A172 (cell line): Measurements from ENCODE around the gene ST3GAL2. TPM values are rescaled to one million over a fixed set of nuclear protein-coding genes. Genes with fewer than 3 reads are reported as not detected.
"Not testable (repeated sequence)": the region's sequence is repeated elsewhere in the genome, so short reads cannot be mapped to it uniquely, and the experiment has no call there.

Experiments used
- DNase-seq: peaks from one replicate; pipeline ENCODE4 v3.0.0-alpha.2; 2015; ENCODE audit warnings: low spot score
- total RNA-seq: library from RNA; depleted of rRNA; stranded (reverse); fragments of >200 nt; shearing (Covaris generic); gene quantifications from 2 replicates; pipeline ENCODE4 v1.2.3, GENCODE V29; 2014

Gene ST3GAL2
- total RNA-seq, 1 experiment from 2014 or later: 17.3 TPM

DNA sequence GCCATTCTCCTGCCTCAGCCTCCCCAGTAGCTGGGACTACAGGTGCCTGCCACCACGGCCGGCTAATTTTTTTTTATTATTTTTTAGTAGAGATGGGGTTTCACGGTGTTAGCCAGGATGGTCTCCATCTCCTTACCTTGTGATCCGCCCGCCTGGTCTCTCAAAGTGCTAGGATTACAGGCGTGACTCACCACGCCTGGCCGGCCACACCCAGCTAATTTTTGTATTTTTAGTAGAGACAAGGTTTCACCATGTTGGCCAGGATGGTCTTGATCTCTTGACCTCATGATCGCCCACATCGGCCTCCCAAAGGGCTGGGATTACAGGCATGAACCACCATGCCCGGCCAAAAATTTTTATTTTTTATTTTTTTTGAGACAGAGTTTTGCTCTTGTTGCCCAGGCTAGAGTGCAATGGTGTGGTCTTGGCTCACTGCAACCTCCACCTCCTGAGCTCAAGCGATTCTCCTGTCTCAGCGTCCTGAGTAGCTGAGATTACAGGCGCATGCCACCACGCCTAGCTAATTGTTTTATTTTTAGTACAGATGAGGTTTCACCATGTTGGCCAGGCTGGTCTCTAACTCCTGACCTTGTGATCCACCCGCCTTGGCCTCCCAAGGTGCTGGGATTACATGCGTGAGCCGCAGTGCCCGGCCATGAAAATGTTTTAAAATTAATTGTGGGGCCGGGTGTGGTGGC is 52.5 kb downstream of the ST3GAL2 start:
- DNase-seq: not testable (repeated sequence)

DNA sequence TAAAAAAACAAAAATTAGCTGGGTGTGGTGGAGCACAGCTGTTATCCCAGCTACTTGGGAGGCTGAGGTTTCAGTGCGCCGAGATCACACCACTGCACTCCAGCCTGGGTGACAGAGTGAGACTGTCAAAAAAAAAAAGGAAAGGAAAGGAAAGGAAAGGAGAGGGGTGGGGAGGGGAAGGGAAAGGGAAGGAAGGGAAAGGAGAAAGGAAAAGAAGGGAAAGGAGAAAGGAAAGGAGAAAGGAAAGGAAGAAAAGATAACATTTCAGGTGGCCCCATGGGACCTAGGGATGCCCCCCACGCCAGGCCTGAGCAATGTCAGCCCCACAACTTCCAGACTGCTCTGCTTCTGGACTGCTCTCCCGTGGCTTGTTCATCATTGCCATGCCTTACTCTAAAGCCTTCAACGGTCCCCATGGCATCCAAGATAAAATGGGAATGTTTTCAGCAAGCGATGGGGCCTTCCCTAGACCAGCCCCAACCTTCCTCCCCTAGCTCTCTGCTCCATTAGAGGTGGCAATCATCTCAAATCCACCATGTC is 55.4 kb downstream of the ST3GAL2 start:
- DNase-seq: no peak

DNA sequence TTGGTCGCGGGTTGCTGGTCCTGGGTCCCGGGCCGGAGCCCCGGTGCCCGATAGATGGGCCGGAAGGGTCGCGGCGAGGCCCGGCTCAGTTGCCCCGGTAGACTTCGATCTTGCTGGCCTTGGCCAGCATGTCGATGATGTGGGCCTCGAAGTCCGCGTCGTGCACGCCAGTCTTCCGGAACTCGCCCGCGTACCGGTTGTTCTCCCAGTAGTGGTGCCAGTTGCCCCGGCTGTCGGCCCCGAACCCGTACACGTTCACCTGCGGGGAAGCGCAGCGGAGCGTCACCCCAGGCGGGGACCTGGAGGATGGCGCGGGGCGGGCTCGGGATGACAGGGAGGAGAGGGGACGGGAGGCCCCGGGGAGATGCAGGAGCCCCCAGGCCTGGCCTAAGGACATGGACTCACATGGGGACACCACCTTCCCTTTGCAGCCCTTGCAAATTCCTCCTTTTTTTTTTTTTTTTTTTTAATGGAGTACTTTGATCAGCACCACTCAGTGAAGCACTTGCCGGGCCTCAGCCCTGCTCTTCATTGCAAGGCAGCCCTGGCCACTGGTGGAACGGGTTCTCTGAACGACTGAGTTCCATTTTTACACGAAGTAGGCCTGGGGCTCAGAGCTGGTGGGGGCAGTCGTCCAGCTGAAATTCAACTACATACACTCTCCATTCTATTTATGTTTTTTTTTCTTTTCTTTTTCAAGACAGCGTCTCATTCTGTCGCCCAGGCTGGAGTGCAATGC is 57.1 kb downstream of the ST3GAL2 start:
- DNase-seq: no peak

DNA sequence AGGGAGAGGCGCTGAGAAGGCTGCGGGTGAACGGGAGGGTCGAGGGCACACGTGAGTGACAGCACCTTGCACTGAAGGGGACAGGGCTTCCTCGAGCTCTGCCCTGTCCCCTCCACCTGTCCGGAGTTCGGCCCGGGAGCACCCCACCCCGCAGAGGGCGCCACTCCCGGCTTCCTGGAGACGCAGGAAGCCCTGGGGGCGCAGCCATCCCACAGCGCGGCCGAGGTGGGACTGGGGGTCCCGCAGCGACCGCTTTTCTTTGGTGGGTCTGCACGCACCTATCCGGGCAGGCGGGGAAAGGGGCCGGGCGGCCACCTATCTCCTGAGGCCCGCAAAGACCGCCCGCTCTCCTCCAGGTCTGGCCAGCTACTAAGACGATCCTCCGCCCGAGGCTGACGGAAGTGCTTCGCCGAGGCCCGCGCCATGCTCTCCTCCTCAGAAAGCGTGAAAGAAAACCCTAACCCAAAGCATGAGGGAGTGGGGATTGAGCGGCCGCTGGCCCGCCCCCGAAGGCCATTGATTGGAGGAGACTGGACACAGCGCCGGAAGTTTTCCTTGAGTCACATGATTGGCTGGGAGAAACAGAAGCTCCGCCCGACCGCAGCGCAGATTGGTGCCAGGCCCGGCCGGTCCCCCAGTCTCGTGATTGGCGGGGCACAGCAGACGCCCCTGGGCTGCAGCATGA is 57.8 kb downstream of the ST3GAL2 start:
- peak; percentile 98 for DNase-seq

DNA sequence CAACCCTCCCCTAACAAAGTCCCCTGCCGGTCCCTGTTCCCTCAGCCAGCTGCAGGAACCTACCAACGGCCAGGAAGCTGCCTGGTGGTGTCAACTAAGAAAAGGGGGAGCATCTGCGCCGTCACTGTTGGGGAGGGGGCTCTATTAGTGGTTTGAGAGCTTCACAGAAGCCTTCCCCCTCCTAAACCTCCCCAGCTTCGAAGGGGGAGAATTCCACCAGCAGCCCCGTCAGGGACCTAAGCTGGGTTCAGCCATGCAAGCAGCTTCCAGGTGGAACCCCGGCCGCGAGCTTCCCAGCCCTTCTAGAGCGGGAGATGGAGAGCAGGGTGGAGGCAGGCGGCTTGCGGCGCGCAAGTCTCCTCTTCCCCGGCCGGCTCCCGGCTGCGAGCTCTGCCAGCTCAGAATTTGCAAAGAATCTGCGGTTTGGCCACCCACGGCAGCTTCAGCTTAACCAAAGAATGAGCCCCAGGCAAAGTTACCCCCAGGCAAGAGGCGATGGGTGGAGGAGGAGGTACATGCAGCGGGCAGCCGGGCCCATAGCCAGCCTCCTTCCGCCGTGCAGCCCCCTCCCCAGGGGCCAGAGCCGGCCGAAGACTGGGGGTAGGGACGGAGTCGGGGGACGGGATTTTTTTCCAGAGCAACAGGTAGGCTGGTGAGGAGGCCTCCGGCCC is 58.5 kb downstream of the ST3GAL2 start:
- DNase-seq: peak; percentile 81

DNA sequence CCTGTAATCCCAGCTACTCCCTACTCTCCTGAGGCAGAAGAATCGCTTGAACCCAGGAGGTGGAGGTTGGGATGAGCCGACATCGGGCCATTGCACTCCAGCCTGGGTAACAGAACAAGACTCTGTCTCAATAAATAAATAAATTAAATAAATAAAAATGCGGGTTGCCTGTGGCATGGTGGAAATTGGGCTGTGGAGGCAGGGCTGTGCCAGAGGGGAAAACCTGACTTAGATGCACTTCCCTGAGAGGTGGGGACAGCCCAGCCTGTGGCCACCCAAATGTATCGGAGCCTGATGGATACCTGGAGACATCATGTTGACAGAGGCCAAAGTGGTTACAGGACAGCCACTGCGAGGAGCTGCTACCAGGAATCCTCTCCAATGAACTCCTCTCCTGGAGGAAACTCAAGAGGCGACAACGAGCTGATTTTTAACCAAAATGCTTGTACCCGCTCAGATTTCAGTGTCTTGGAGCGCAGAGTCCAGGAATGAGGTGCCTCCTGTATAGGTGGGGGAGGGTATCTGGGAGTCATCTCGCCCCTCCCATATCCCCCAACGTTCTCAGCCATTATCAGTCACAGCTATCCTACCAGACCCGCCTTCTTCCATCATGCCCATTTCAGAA is 59.9 kb downstream of the ST3GAL2 start:
- DNase-seq: no peak

DNA sequence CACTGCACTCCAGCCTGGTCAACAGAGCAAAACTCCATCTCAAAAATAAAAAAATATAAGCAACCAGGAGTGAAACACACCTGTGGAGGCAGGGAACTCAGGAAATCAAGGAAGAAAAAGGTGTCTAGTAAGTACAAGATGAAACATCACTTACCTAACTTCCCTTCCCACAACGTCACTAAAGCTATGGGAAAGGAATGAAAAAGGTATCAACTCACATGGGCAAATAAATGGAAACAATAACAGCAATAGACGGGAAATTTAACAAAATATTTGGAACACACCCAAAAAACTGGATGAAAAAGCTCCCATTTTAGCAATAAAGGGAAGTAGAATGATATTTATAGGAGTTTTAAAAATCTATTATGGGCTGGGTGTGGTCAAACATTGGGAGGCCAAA is 61.1 kb downstream of the ST3GAL2 start:
- no peak for DNase-seq

DNA sequence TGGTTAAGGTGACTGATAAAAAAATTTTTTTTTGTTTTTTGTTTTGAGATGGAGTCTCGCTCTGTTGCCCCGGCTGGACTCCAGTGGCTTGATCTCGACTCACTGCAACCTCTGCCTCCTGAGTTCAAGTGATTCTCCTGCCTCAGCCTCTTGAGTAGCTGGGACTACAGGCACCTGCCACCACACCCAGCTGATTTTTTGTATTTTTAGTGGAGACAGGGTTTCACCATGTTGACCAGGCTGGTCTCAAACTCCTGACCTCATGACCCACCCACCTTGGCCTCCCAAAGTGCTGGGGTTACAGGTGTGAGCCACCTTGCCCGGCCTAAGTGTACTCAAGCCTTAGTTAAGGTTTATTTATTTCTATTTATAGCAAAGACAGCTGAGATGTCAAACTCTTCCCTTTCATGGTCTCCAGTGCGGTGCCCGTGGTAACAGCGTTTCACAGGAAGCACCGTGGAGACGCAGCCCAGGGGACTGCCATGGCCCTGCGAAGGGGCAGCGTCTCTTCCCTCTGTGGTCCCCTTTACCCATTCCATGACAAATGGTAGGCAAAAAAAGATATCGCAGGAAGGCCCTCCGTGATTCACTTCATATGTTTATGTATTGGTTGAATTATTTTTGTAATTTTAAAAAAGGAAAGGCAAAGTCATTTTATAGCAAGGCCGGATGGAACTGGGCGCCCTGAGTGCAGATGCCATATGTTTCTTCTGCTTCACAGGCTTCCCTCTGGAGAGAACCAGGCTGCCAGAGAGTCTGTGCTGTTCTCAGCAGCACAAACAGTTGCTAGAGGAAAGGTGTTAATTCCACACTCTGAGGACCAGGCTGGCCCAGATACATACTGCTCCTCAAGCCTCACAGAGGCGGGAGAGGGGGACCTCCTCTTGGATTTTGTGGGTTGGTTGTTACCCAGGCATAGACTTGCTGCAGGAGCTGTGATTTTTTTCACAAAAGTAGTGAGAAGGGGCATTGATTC is 63.0 kb downstream of the ST3GAL2 start:
- no peak for DNase-seq

DNA sequence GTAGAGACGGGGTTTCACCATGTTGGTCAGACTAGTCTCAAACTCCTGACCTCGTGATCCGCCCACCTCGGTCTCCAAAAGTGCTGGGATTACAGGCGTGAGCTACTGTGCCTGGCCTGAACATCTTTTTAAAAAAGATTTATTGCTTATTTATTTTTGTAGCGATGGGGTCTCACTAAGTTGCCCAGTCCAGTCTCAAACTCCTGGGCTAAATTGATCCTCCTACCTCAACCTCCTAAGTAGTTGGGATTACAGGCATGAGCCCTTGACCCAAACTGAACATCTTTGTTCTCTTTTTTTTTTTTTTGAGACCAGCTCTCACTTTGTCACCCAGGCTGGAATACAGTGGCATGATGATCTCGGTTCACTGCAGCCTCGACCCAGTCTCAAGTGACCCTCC is 64.7 kb downstream of the ST3GAL2 start:
- DNase-seq: no peak

DNA sequence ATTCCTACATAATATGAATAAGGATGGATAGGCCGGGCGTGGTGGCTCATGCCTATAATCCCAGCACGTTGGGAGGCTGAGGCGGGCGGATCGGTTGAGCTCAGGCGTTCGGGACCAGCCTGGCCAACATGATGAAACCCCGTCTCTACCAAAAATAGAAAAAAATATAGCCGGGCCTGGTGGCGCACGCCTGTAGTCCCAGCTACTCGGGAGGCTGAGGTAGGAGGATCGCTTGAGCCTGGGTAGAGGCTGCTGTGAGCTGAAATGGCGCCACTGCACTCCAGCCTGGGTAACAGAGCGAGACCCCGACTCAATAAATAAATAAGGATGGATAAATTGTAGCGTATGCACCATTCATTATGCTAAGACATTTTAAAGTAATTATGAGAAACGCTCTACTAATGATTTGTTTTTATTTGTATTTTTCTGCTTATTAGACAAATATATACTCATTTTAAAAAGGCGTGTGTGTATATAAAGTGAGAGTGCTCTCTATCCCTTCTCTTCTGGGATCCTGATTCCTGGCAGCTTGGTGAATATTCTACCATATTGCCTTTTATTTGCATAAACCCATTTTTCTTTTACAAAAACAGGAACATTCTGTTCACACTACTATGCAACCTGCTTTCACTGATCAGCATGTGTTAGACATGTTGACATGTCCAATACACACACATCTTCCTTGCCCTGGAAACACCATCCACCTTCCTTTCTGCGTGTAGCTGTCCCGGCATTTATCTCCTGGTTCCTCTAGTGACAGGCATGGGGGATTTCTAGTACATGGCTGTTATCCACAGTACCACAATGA is 65.8 kb downstream of the ST3GAL2 start:
- DNase-seq: no peak

DNA sequence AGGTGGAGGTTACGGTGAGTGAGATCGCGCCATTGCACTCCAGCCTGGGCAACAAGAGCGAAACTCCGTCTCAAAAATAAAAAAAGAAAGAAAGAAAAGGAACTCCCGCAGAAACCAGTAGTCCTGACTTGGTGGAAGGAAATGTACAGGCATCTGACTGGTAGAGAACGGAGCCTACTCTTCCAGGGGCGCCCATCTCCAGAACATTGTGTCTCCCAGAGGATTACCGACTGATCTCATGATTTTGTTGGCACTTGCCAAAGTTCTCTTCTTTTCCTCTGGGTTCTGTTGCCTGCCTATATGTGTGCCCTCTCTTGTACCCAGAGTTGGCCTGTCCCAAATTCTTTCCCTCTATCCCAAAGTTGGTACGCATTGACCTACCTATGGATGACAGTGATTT is 68.0 kb downstream of the ST3GAL2 start:
- no peak for DNase-seq

DNA sequence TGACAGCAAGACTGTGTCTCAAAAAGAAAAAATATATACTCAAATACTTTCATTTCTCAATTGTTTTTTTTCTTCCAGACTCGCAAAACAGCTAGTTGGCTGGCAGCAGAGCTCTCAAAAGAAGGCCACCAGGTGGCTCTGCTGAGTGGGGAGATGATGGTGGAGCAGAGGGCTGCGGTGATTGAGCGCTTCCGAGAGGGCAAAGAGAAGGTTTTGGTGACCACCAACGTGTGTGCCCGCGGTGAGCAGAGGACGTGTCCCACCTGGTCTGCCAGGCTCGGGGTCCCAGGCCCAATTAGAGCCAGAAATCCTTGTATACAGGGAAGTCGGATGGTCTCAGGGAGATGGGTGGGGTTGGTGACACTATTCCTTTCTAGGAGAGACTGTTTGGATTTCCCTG is 68.8 kb downstream of the ST3GAL2 start:
- not testable (repeated sequence) for DNase-seq

DNA sequence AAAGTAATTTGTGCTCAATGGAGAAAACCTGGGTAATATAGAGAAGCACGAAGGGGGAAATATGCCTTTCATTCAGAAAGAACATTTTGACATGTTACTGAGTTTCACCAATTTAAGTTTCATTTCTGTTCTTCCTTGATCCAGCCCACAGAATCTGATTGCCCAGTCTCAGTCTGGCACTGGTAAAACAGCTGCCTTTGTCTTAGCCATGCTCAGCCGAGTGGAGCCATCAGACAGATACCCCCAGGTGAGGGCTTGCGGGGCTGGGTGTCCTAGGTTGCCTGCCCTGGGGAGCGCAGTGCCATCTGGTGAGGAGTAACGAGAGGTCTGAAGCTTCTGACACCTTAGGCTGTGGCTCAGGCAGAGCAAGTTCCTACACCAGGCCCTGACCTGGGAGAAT is 74.5 kb downstream of the ST3GAL2 start:
- no peak for DNase-seq

DNA sequence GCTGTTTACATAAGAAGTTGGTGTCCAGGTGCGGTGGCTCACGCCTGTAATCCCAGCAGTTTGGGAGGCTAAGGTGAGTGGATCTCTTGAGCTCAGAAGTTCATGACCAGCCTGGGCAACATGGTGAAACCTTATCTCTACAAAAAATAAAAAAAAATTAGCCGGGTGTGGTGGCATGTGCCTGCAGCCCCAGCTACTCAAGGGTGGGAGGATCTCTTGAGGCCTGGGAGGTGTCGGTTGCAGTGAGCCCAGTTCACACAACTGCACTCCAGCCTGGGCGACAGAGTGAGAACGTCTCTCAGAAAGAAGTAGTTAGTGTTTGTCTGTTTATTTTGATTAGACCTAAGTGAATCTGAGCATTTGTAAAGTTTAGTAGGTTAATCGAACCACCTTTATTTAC is 79.3 kb downstream of the ST3GAL2 start:
- DNase-seq: no peak

DNA sequence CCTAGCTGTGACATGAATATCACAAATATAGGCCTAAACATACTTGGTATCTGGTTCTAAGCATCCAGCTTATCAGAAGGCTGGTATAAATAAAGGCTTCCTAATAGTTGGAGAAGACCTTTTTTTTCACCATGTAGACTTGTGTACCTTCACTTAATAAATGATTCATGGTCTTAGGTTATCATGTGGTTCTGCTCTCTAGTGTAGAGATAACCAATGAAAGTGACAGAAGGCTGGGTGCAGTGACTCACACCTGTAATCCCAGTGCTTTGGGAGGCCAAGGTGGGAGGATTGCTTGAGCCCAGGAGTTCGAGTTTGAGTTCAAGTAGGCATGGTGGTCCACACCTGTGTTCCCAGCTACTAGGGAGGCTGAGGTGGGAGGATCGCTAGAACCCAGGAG is 89.1 kb downstream of the ST3GAL2 start:
- DNase-seq: no peak

DNA sequence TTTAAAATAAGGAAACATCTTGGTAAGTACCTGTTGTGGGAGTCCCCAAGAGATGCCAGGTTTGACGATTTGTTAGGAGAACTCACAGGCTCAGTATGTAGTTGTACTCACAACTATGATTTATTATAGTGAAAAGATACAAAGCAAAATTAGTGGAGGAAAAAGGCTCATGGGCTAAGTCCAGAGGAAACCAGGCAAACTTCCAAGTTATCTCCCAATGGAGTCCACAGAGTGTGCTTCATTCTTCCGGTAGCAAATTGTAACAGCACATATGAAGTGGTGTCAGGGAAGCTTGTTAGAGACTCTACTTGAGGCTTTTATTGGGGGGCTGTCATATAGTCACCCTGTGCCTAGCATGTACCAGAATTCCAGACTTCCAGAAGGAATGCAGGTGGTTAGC is 89.9 kb downstream of the ST3GAL2 start:
- no peak for DNase-seq

DNA sequence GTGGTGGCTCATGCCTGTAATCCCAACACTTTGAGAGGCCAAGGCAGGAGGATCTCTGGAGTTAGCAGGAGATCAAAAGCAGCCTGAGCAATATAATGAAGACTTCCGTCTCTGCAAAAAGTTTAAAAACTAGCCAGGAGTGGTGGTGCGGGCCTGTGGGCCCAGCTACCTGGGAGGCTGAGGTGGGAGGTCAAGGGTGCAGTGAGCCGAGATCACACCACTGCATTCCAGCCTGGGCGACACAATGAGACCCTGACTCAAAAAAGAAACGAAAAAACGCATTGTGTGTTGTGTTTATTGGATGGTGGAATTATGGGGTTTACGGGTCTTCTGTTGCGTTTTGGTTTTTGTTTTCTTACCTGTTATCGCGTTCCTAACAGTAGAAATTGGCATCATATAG is 93.1 kb downstream of the ST3GAL2 start:
- no peak for DNase-seq

DNA sequence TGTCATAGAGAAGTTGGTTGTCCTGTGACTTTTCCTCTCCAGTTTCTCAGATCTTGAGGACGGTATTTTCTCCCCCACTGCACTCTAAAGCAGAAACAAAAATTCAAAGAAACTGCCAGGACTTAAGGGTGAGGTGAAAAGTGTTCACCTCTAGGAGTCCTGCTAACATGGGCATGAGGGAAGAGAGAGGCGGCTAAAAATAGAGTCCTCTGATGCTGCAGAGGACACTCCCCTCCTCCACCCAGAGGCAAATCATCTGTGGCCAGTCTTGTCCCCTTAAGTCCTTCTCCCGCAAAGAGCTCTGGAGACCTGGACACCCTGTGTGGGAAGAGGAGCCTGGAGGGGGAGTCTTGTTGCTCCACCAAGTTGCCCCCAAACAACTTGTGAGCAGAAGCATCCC is 96.9 kb downstream of the ST3GAL2 start:
- DNase-seq: no peak

DNA sequence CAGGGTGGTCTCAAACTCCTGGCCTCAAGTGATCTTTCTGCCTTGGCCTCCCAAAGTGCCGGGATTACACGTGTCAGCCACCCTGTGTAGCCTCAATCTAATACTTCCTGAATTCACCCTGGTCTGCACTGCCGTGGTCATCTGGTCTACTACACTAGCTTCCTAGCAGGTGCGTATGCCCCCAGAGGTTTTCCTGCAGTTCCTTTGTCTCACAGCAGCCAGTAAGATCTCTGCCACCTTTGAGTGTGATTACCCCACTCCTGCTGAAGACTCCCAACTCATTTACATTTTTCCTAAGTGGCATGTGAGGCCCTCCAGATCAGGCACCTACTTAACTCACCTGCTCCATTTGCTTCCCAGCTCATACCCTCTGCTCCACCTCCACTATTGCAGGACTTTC is 97.3 kb downstream of the ST3GAL2 start:
- DNase-seq: no peak

DNA sequence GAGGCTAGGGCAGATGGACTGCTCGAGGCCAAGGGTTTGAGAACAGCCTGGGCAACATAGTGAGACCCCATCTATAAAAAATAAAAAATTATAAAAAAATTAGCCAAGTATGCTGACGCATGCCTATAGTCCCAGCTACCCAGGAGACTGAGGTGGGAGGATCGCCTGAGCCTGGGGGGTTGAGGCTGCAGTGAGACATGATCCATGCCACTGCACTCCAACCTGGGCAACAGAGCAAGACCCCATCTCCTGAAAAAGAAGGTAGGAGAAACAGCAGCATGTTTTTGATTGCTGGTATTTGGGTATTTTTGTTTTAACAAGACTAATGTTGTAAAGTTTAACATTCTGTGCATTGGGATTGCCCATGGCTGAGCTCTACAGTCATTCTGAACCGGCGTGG is 101.1 kb downstream of the ST3GAL2 start:
- DNase-seq: no peak
